GM12892 (cell line): ENCODE data around the gene GTF3C1.
"Not testable (repeated sequence)": the region's sequence is repeated elsewhere in the genome, so short reads cannot be mapped to it uniquely, and the experiment has no call there.

Experiments
- POLR2A ChIP-seq: IDR thresholded peaks from 2 replicates; pipeline ENCODE4 v1.6.1; 2011; ENCODE audit warnings: low read depth, low read length, control low read depth
- POLR2AphosphoS5 ChIP-seq: IDR thresholded peaks from 2 replicates; pipeline ENCODE4 v1.6.1; 2011; ENCODE audit warnings: low read depth, low read length, control low read depth
- TAF1 ChIP-seq: IDR thresholded peaks from 2 replicates; pipeline ENCODE4 v1.6.1; 2011; ENCODE audit warnings: low read depth, mild to moderate bottlenecking, control low read depth, low read length, borderline replicate concordance

- not testable (repeated sequence) for TF ChIP-seq POLR2AphosphoS5, TAF1, POLR2A
These were observed 116.5 kb downstream of the GTF3C1 start for GRCh38 chr16:27433191-27433590.
